ENCODE measurements around the gene FAM217B.

Gene FAM217B

DNA sequence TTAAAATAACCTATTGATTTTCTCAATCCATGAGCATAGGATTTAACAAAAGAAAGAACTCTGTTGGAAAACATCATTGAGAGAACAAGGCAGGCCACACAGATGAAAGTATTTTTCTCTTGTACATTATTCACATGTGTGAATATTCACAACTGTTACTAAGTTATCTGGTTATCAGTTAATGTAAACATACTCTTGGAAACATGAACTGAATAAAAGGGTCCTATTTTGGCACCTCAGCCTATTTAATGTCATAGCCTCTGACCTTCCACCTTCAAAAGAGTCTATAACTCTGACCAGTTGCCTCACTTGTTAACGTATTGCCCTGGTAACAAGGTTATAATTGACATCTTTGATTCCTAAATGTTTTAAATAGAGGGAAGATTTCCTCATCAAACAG, 14.8 kb upstream of the FAM217B start:
- Histone ChIP-seq H3K4me1 (ENCODE audit: control insufficient read depth in 1 of 2, insufficient read depth in 2 of 2, low read length in 2 of 2) (peaks cover 3 to 4% of the 10 kb centered on the region in 2 donors), H3K36me3 (ENCODE audit: control insufficient read depth in 1 of 2, insufficient read depth in 2 of 2, low read length in 2 of 2) (no peaks in the 10 kb centered on the region), H3K9me3 (ENCODE audit: control insufficient read depth in 1 of 2, low read length in 2 of 2) (no peaks in the 10 kb centered on the region), H3K27ac (ENCODE audit: low read depth, low read length) (no peak overlapping the region), H3K4me3 (ENCODE audit: low read depth in 1 of 2, low read length in 2 of 2) (no peak overlapping the region), H3K9ac (ENCODE audit: low read depth in 1 of 2, low read length in 2 of 2) (no peak overlapping the region), H3K27me3 (ENCODE audit: control insufficient read depth in 1 of 2, insufficient read depth in 2 of 2, low read length in 2 of 2) (no peaks in the 10 kb centered on the region)

DNA sequence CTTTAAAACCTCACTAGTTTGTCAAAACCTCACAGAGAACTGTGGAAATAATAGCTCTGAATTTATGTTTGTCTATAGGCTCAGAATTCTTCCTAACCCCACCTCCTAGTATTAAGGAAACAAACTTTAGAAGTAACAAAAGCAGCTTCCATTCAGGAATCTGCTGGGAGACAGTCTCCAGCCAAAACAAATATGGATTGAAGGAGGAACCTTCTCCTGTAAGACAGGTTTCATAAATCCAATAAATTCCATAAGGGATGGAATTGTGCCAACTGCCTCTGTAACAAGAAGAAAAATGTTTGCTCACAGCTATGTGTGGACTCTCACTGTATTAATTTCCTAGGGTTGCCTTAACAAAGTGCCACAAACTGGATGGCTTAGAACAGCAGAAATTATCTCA, 14.3 kb upstream of the FAM217B start:
- Histone ChIP-seq H3K4me3 (ENCODE audit: low read depth in 1 of 2, low read length in 2 of 2) (no peak overlapping the region), H3K27me3 (ENCODE audit: control insufficient read depth in 1 of 2, insufficient read depth in 2 of 2, low read length in 2 of 2) (no peaks in the 10 kb centered on the region), H3K4me1 (ENCODE audit: control insufficient read depth in 1 of 2, insufficient read depth in 2 of 2, low read length in 2 of 2) (peaks cover 3 to 4% of the 10 kb centered on the region in 2 donors), H3K9ac (ENCODE audit: low read depth in 1 of 2, low read length in 2 of 2) (no peak overlapping the region), H3K27ac (ENCODE audit: low read depth, low read length) (no peak overlapping the region), H3K36me3 (ENCODE audit: control insufficient read depth in 1 of 2, insufficient read depth in 2 of 2, low read length in 2 of 2) (no peaks in the 10 kb centered on the region), H3K9me3 (ENCODE audit: control insufficient read depth in 1 of 2, low read length in 2 of 2) (no peaks in the 10 kb centered on the region)

DNA sequence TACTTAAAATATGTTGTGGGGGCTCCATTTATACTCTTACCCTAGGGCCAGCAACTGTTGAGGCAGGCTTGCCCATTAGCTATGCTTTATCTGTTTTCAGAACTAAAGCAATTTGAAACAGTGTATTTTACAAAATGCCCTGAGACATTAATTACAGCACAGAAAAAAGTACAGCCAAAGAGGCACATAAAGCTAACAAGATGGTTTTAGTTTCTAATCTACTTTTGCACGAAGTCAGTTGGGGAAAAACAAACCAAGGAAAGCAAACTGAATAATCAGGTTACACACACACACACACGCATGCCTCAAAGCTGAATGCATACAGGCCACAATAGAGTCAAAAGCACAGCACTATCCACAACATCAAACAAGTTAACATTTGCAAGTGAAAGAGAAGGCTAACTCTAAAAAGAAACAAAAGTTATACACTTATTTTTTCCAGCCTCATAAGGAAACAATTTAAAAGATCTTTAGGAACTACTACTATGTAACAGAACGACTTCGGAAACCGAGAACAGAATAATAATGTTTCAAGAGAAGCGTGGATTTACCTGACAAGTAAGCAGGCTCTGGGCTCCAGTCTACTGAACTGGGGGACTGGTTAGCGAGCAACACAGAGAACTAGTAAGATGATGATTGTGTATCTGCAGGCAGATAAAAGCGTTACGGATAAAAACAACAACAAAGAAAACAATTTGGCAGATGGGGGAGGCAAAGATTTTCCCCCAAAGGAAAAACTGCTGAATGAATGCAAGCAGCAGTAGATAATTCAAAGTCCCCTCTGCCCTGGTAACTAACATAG, 8.5 kb upstream of the FAM217B start:
- no peak overlapping the region for H3K4me3 ChIP-seq (ENCODE audit: low read depth in 1 of 2, low read length in 2 of 2)

DNA sequence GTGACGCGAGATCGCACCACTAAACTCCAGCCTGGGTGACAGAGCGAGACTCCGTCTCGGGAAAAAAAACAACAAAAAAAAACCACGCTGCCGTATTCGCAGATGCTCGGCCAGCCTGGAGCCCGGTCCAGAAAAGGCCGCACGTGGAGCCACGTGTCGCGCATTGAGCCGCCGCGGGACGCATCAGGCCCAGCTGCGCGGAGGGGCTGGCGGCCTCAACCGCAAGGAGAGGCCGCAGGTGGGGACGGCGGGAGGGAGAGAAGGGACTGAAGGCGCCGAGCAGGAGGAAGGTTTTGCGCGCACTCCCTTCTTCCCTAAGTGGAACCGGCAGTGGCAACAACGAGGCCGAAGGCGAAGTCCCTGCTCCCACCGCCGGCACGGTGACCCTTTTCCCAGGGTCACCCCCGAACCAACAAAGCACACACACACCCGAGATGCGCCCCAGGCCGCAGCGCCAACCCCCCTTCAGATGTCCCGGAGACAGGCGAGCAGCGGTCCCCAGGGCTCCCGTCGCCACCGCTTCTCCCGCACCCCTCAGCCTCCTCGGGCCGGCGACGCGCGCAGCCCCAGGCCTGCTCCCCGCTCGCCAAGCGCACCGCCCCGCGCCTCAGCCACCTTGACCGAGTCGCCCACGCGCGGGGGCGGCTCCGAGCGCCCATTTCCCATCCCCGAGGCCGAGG, 7.4 kb upstream of the FAM217B start:
- no peak overlapping the region for H3K9ac ChIP-seq (ENCODE audit: low read depth in 1 of 2, low read length in 2 of 2)
- no peak overlapping the region for H3K4me3 ChIP-seq (ENCODE audit: low read depth in 1 of 2, low read length in 2 of 2)
- H3K36me3 ChIP-seq (ENCODE audit: control insufficient read depth in 1 of 2, insufficient read depth in 2 of 2, low read length in 2 of 2), result no peaks in the 10 kb centered on the region
- no peaks in the 10 kb centered on the region for H3K9me3 ChIP-seq (ENCODE audit: control insufficient read depth in 1 of 2, low read length in 2 of 2)
- no peaks in the 10 kb centered on the region for H3K27me3 ChIP-seq (ENCODE audit: control insufficient read depth in 1 of 2, insufficient read depth in 2 of 2, low read length in 2 of 2)
- H3K27ac ChIP-seq (ENCODE audit: low read depth, low read length), result no peak overlapping the region
- H3K4me1 ChIP-seq (ENCODE audit: control insufficient read depth in 1 of 2, insufficient read depth in 2 of 2, low read length in 2 of 2), result peaks cover 7 to 20% of the 10 kb centered on the region in 2 donors

More for the DNA sequence above, 8.5 kb upstream of the FAM217B start:
- no peak overlapping the region for H3K9ac ChIP-seq (ENCODE audit: low read depth in 1 of 2, low read length in 2 of 2)
- H3K27ac ChIP-seq (ENCODE audit: low read depth, low read length), result no peak overlapping the region
- no peaks in the 10 kb centered on the region for H3K9me3 ChIP-seq (ENCODE audit: control insufficient read depth in 1 of 2, low read length in 2 of 2)
- H3K27me3 ChIP-seq (ENCODE audit: control insufficient read depth in 1 of 2, insufficient read depth in 2 of 2, low read length in 2 of 2), result no peaks in the 10 kb centered on the region
- H3K4me1 ChIP-seq (ENCODE audit: control insufficient read depth in 1 of 2, insufficient read depth in 2 of 2, low read length in 2 of 2), result peaks cover 7 to 17% of the 10 kb centered on the region in 2 donors
- no peaks in the 10 kb centered on the region for H3K36me3 ChIP-seq (ENCODE audit: control insufficient read depth in 1 of 2, insufficient read depth in 2 of 2, low read length in 2 of 2)

DNA sequence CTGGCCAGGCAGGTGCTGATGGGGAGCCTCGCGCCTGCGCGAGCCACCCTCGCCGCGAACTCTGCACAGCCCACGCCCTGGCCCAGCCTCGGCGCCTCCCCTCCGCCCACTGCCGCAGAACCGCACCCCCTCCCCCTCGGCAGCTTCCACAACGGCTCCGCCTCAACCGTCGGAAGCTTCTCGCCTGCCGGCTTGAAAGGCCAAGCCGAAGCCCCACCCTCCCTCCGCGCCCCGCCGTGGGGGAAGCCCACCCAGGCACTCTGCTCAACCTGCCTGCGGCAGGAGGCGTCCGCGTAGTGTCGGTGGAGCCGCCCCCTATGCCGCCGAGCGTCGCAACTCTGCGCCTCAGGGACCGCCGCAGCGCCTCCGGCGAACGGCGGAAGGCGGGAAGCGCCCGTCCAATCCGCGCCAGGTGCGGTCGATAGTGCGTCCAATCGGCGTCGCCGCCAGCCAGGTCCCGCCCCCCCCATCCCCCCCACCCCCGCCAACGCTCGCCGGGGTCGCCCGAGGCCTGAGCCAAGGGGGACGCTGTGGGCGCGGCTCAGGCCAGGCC, 6.8 kb upstream of the FAM217B start, which contains the start of gene SYCP2:
Gene SYCP2 (minus strand): TSS at position 342 of the 553 bp plus-strand sequence. CDS start 11,224 bp downstream, outside the sequence.
- Histone ChIP-seq H3K27ac (ENCODE audit: low read depth, low read length) (peak within 1 kb of the TSS; percentile 31), H3K9ac (ENCODE audit: low read depth in 1 of 2, low read length in 2 of 2) (peak within 1 kb of the TSS; percentile 43 to 60), H3K27me3 (ENCODE audit: control insufficient read depth in 1 of 2, insufficient read depth in 2 of 2, low read length in 2 of 2) (no peaks in the 10 kb centered on the region), H3K4me3 (ENCODE audit: low read depth in 1 of 2, low read length in 2 of 2) (peak within 1 kb of the TSS; percentile 68 to 73), H3K9me3 (ENCODE audit: control insufficient read depth in 1 of 2, low read length in 2 of 2) (no peaks in the 10 kb centered on the region), H3K4me1 (ENCODE audit: control insufficient read depth in 1 of 2, insufficient read depth in 2 of 2, low read length in 2 of 2) (peaks cover 12 to 23% of the 10 kb centered on the region in 2 donors), H3K36me3 (ENCODE audit: control insufficient read depth in 1 of 2, insufficient read depth in 2 of 2, low read length in 2 of 2) (no peaks in the 10 kb centered on the region)

DNA sequence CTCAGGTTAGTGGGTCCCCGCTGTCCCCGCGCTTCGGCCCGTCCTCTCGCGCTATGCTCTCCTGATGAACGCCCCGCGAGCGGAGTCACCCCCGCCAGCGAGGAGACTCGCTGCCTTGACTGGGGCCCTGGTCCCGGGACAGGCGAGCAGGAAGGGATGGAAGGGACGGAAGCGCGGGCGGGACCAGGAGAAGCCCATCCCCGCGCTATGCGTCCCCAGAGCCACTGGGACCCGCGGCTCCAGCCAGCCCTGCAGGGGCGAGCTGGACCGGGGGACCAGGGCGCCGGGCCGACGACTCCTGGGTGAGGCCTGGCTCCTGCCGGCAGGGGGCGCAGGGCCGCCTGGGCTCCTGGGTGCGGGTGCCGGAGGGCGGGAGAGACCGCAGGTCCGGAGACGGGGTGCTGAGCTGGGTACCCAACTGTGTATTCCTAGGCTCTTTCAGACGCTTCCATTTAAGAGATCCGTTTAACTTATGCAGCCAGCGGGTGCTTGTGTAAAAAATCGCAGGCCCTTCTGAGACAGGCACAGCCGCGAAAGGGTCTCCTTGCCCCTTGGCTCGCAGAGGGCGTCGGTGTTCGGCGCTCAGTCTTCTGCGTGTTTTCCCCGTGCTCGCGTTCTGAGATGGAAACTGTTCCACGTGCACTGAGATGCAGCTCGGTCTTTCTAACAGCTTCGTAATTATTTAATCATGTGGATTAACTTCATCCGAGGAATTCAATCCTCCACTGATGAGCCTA, 6.2 kb upstream of the FAM217B start:
- H3K27ac ChIP-seq (ENCODE audit: low read depth, low read length), result peak overlapping the region; percentile 3
- no peaks in the 10 kb centered on the region for H3K9me3 ChIP-seq (ENCODE audit: control insufficient read depth in 1 of 2, low read length in 2 of 2)
- H3K27me3 ChIP-seq (ENCODE audit: control insufficient read depth in 1 of 2, insufficient read depth in 2 of 2, low read length in 2 of 2), result no peaks in the 10 kb centered on the region
- H3K4me3 ChIP-seq (ENCODE audit: low read depth in 1 of 2, low read length in 2 of 2), result peak overlapping the region; percentile 68 to 73
- H3K9ac ChIP-seq (ENCODE audit: low read depth in 1 of 2, low read length in 2 of 2), result peak overlapping the region; percentile 43 to 60
- H3K4me1 ChIP-seq (ENCODE audit: control insufficient read depth in 1 of 2, insufficient read depth in 2 of 2, low read length in 2 of 2), result peaks cover 19 to 29% of the 10 kb centered on the region in 2 donors
- no peaks in the 10 kb centered on the region for H3K36me3 ChIP-seq (ENCODE audit: control insufficient read depth in 1 of 2, insufficient read depth in 2 of 2, low read length in 2 of 2)

DNA sequence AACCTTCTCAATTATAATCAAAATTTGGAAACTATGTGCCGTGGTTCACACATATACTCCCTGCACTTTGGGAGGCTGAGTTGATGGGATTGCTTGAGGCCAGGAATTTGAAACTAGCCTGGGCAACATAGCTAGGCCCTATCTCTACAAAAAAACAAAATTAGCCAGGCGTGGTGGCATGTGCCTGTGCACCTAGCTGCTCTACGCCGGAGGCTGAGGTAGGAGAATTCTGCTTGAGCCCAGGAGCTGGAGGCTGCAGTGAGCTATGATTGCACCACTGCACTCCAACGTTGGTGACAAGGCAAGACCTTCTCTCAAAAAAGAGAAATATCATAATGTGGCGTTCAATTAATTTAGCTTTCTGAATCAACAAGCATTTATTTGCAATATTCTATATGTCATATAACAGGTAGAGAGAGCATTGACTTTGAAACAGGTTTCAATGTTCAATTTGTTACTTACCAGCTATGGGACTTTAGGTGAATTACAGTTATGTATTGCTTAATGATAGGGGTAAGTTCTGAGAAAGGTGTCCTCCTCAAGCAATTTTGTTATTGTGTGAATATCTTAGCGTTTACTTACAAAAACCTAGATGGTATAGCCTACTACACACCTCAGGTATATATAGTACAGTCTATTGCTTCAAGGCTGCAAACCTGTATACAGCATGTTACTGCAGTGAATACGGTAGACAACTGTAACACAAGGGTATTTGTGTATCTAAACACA, 4.6 kb upstream of the FAM217B start:
- H3K9me3 ChIP-seq (ENCODE audit: control insufficient read depth in 1 of 2, low read length in 2 of 2), result no peaks in the 10 kb centered on the region
- no peak overlapping the region for H3K4me3 ChIP-seq (ENCODE audit: low read depth in 1 of 2, low read length in 2 of 2)
- H3K27me3 ChIP-seq (ENCODE audit: control insufficient read depth in 1 of 2, insufficient read depth in 2 of 2, low read length in 2 of 2), result no peaks in the 10 kb centered on the region
- H3K36me3 ChIP-seq (ENCODE audit: control insufficient read depth in 1 of 2, insufficient read depth in 2 of 2, low read length in 2 of 2), result no peaks in the 10 kb centered on the region
- H3K9ac ChIP-seq (ENCODE audit: low read depth in 1 of 2, low read length in 2 of 2), result peak overlapping the region in 1 of 2 donors; percentile 1
- H3K27ac ChIP-seq (ENCODE audit: low read depth, low read length), result no peak overlapping the region
- peaks cover 23 to 33% of the 10 kb centered on the region in 2 donors for H3K4me1 ChIP-seq (ENCODE audit: control insufficient read depth in 1 of 2, insufficient read depth in 2 of 2, low read length in 2 of 2)

DNA sequence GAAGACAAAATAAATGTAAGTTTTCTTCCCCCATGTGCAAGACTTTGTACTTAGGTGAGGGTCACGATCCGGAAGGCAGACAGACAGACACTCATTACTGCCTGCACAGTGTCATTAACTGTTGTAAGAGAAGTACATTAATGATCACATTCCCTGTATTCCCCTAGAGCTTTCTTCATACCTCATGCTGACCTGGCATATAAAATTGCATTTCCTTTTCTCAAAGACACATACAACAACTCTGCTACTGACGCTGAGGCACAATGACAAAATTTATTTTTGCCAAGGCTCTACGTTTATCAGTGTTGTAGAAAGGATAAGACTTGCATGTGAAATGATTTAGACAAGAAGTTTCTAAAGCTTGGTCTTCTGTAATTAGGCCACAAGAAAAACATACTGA, 3.8 kb upstream of the FAM217B start:
- peaks cover 28 to 41% of the 10 kb centered on the region in 2 donors for H3K4me1 ChIP-seq (ENCODE audit: control insufficient read depth in 1 of 2, insufficient read depth in 2 of 2, low read length in 2 of 2)
- H3K27ac ChIP-seq (ENCODE audit: low read depth, low read length), result no peak overlapping the region
- no peaks in the 10 kb centered on the region for H3K9me3 ChIP-seq (ENCODE audit: control insufficient read depth in 1 of 2, low read length in 2 of 2)
- no peaks in the 10 kb centered on the region for H3K27me3 ChIP-seq (ENCODE audit: control insufficient read depth in 1 of 2, insufficient read depth in 2 of 2, low read length in 2 of 2)
- H3K9ac ChIP-seq (ENCODE audit: low read depth in 1 of 2, low read length in 2 of 2), result peak overlapping the region in 1 of 2 donors; percentile 1
- H3K36me3 ChIP-seq (ENCODE audit: control insufficient read depth in 1 of 2, insufficient read depth in 2 of 2, low read length in 2 of 2), result no peaks in the 10 kb centered on the region
- no peak overlapping the region for H3K4me3 ChIP-seq (ENCODE audit: low read depth in 1 of 2, low read length in 2 of 2)

DNA sequence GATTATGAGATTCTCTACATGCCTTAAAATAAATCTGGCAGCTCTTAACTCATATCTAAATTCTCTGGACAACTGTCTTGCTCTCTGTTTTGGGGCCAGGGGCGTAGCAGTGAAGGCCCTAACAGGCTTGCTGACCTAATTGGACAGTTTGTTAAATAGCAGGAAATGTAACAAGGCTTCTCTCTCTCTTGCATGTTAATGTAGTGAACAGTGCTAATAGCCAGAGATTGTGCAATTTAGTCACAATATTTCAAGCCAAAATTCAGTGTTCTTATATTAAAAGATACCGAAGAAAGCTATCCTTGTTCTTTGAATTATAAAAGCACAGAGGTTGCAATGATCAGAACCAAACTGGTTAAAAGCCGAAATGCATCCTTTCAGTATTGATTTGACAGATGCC, 3.0 kb upstream of the FAM217B start:
- H3K36me3 ChIP-seq (ENCODE audit: control insufficient read depth in 1 of 2, insufficient read depth in 2 of 2, low read length in 2 of 2), result no peaks in the 10 kb centered on the region
- H3K27ac ChIP-seq (ENCODE audit: low read depth, low read length), result no peak overlapping the region
- no peak overlapping the region for H3K9ac ChIP-seq (ENCODE audit: low read depth in 1 of 2, low read length in 2 of 2)
- no peaks in the 10 kb centered on the region for H3K9me3 ChIP-seq (ENCODE audit: control insufficient read depth in 1 of 2, low read length in 2 of 2)
- H3K4me3 ChIP-seq (ENCODE audit: low read depth in 1 of 2, low read length in 2 of 2), result no peak overlapping the region
- no peaks in the 10 kb centered on the region for H3K27me3 ChIP-seq (ENCODE audit: control insufficient read depth in 1 of 2, insufficient read depth in 2 of 2, low read length in 2 of 2)
- H3K4me1 ChIP-seq (ENCODE audit: control insufficient read depth in 1 of 2, insufficient read depth in 2 of 2, low read length in 2 of 2), result peaks cover 35 to 46% of the 10 kb centered on the region in 2 donors

Data from duodenal mucosa (tissue), 2 donors.